ENCODE measurements around the gene ZNF236.

ZNF236 gene

DNA sequence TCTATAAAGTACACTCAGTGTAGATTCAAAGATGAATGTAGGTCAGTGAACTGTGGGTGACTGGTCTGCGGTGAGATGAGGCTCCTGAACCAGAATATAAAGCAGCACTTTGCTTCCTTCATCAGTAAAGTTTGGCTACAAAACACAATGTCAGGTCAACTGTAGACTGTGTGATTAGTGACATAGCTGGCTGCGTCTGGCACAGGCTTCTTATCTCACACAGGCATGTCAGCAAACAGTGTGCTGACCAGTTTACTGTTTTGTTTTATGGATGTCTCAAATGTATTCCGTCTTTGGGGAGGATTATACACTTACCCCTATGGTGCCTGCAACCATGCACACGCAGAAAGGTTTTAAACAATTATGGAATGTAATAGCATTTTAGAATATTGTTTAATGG, 87.1 kb downstream of the ZNF236 start:
- no peaks in the 10 kb centered on the region for H4K20me1 ChIP-seq (ENCODE audit: low read depth, low read length)
- peaks cover 42% of the 10 kb centered on the region; the same call in 1 of the 2 replicates for H3K36me3 ChIP-seq (ENCODE audit: low read length)
- H3K4me3 ChIP-seq (ENCODE audit: insufficient read depth, low read length, poor library complexity, severe bottlenecking): no peak overlapping the region
- no peaks in the 10 kb centered on the region for H3K79me2 ChIP-seq (ENCODE audit: insufficient read depth, low read length)
- no peak overlapping the region for H2AFZ ChIP-seq (ENCODE audit: low read depth, low read length, severe bottlenecking)
- no peaks in the 10 kb centered on the region for H3K9me3 ChIP-seq (ENCODE audit: insufficient read depth, low read length)
- H3K27ac ChIP-seq (ENCODE audit: low read depth, low read length): no peak overlapping the region
- TF ChIP-seq, protein P1, sequence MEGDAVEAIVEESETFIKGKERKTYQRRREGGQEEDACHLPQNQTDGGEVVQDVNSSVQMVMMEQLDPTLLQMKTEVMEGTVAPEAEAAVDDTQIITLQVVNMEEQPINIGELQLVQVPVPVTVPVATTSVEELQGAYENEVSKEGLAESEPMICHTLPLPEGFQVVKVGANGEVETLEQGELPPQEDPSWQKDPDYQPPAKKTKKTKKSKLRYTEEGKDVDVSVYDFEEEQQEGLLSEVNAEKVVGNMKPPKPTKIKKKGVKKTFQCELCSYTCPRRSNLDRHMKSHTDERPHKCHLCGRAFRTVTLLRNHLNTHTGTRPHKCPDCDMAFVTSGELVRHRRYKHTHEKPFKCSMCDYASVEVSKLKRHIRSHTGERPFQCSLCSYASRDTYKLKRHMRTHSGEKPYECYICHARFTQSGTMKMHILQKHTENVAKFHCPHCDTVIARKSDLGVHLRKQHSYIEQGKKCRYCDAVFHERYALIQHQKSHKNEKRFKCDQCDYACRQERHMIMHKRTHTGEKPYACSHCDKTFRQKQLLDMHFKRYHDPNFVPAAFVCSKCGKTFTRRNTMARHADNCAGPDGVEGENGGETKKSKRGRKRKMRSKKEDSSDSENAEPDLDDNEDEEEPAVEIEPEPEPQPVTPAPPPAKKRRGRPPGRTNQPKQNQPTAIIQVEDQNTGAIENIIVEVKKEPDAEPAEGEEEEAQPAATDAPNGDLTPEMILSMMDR (IDR thresholded peaks at IDR 0.05; ENCODE audit: insufficient read depth, low read length, poor library complexity, severe bottlenecking): no peak
- TF ChIP-seq EZH2phosphoT487 (conservative IDR thresholded peaks at IDR 0.05; ENCODE audit: low read length): no peak
- H3F3A ChIP-seq (ENCODE audit: insufficient read depth): no peaks in the 10 kb centered on the region
- no peaks in the 10 kb centered on the region for H3K27me3 ChIP-seq (ENCODE audit: low read length)
- no peaks in the 10 kb centered on the region for H3K9me2 ChIP-seq (replicated peaks; ENCODE audit: insufficient read depth, low read length)
- no peak overlapping the region for H3K4me2 ChIP-seq (ENCODE audit: low read depth, low read length, poor library complexity, severe bottlenecking)
- H3K9ac ChIP-seq (ENCODE audit: low read length): no peak overlapping the region

DNA sequence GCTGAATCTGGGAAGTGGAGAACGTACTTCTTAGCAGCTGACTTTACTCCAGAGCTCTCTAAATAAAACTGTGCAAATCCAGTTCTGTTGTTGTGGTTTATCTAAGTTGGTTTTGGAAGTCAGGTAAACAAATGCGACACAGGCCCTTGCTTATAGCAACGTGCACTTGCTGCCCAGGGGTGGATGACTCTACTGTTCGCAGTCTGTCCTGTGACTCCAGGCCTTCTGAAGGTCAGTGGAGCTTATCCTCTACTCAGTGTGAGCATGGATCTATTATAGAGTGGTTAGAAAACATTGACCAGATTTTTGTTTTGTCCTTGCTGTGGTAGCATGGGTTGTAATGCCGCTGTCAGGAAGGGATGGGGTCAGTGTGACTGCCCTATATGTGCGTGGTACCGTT, 89.1 kb downstream of the ZNF236 start:
- Histone ChIP-seq H3K9me2 (replicated peaks; ENCODE audit: insufficient read depth, low read length) (no peaks in the 10 kb centered on the region), H3K4me3 (ENCODE audit: insufficient read depth, low read length, poor library complexity, severe bottlenecking) (no peak overlapping the region), H3K27me3 (ENCODE audit: low read length) (no peaks in the 10 kb centered on the region), H3K9ac (ENCODE audit: low read length) (no peak overlapping the region), H3K36me3 (ENCODE audit: low read length) (peaks cover 33% of the 10 kb centered on the region; the same call in 1 of the 2 replicates), H2AFZ (ENCODE audit: low read depth, low read length, severe bottlenecking) (no peak overlapping the region), H3K4me2 (ENCODE audit: low read depth, low read length, poor library complexity, severe bottlenecking) (no peak overlapping the region), H4K20me1 (ENCODE audit: low read depth, low read length) (no peaks in the 10 kb centered on the region), H3K27ac (ENCODE audit: low read depth, low read length) (no peak overlapping the region), H3F3A (ENCODE audit: insufficient read depth) (no peaks in the 10 kb centered on the region), H3K9me3 (ENCODE audit: insufficient read depth, low read length) (no peaks in the 10 kb centered on the region), H3K79me2 (ENCODE audit: insufficient read depth, low read length) (no peaks in the 10 kb centered on the region)
- TF ChIP-seq, protein P1 (IDR thresholded peaks at IDR 0.05; ENCODE audit: insufficient read depth, low read length, poor library complexity, severe bottlenecking): no peak
- TF ChIP-seq EZH2phosphoT487 (conservative IDR thresholded peaks at IDR 0.05; ENCODE audit: low read length): no peak

DNA sequence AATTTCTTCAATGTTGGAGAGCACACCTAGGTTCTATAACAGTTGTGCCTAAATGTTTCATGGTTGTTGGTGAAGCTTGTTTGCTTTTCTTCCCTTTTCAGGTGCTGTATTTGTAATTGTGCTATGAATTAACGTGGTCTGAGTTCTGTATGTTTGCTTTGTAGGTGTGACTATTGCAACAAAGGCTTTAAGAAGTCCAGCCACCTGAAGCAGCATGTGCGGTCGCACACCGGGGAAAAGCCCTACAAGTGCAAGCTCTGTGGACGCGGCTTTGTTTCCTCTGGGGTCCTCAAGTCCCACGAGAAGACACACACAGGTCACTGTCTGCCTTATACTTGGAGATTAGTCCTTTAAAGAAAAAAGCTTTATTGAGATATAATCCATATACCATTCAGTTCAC, 91.2 kb downstream of the ZNF236 start:
- no peak overlapping the region for H3K4me3 ChIP-seq (ENCODE audit: insufficient read depth, low read length, poor library complexity, severe bottlenecking)
- no peaks in the 10 kb centered on the region for H3K9me3 ChIP-seq (ENCODE audit: insufficient read depth, low read length)
- no peaks in the 10 kb centered on the region for H3K27me3 ChIP-seq (ENCODE audit: low read length)
- H4K20me1 ChIP-seq (ENCODE audit: low read depth, low read length): no peaks in the 10 kb centered on the region
- TF ChIP-seq, protein P1 (IDR thresholded peaks at IDR 0.05; ENCODE audit: insufficient read depth, low read length, poor library complexity, severe bottlenecking): no peak
- TF ChIP-seq EZH2phosphoT487 (conservative IDR thresholded peaks at IDR 0.05; ENCODE audit: low read length): no peak
- no peak overlapping the region for H2AFZ ChIP-seq (ENCODE audit: low read depth, low read length, severe bottlenecking)
- H3K36me3 ChIP-seq (ENCODE audit: low read length): peaks cover 33% of the 10 kb centered on the region; the same call in 1 of the 2 replicates
- no peaks in the 10 kb centered on the region for H3F3A ChIP-seq (ENCODE audit: insufficient read depth)
- no peak overlapping the region for H3K27ac ChIP-seq (ENCODE audit: low read depth, low read length)
- H3K79me2 ChIP-seq (ENCODE audit: insufficient read depth, low read length): no peaks in the 10 kb centered on the region
- no peak overlapping the region for H3K9ac ChIP-seq (ENCODE audit: low read length)
- no peaks in the 10 kb centered on the region for H3K9me2 ChIP-seq (replicated peaks; ENCODE audit: insufficient read depth, low read length)
- H3K4me2 ChIP-seq (ENCODE audit: low read depth, low read length, poor library complexity, severe bottlenecking): no peak overlapping the region

Measured in SU-DHL-6 (cell line).